GM12878 (cell line): ENCODE results near the gene NR1I2. TPM values are rescaled to one million over a fixed set of nuclear protein-coding genes. Genes with fewer than 3 reads are reported as not detected.

ENCODE experiments used
- ATAC-seq: fragments of 200-7000 bp; cut with Tn5 transposase; 3 replicates; pipeline ENCODE4 v1.9.1; 2020; ENCODE audit warnings: mild to moderate bottlenecking, moderate library complexity
- BruUV-seq: library from RNA; stranded (reverse); fragments of 400-500 nt; replicated peaks from 2 replicates; lab custom pipeline; 2021; lab: Mats Ljungman, UMichigan
- CTCF ChIA-PET: fragments of 300-600 bp; sonication (Branson Sonifier 250); formaldehyde crosslinking; extraction: SDS; loops from one replicate; lab custom pipeline; 2021; ENCODE audit warnings: inconsistent platforms; lab: Yijun Ruan, JAX
- POLR2A ChIA-PET: fragments of 350-600 bp; formaldehyde crosslinking; extraction: SDS; loops from one replicate; lab custom pipeline; 2021; ENCODE audit warnings: inconsistent platforms; lab: Charles Lee
- RAD21 ChIA-PET: fragments of 300-600 bp; sonication (Branson Sonifier 250); formaldehyde crosslinking; loops from one replicate; lab custom pipeline; 2023; ENCODE audit warnings: antibody characterized with exemption; ENCODE audit not compliant: unreplicated experiment; lab: Charles Lee
- SMC1A ChIA-PET: fragments of 300-600 bp; sonication (Branson Sonifier 250); formaldehyde crosslinking; loops from one replicate; lab custom pipeline; 2023; ENCODE audit not compliant: unreplicated experiment, uncharacterized antibody; lab: Charles Lee
- DNase-seq: peaks from one replicate; pipeline ENCODE4 v3.0.0-alpha.2; 2011; ENCODE audit warnings: low read depth, low spot score
- FAIRE-seq: peaks from 3 replicates; lab custom pipeline; 2011; peaks lifted over from hg19 to GRCh38; lab: Jason Lieb, UNC
- H2AFZ ChIP-seq: 2 replicates; pipeline ENCODE4 v1.6.0; 2011; ENCODE audit warnings: low read depth, low read length, control low read depth; ENCODE audit not compliant: control insufficient read depth
- H3K27ac ChIP-seq: 2 replicates; pipeline ENCODE4 v1.5.1; 2011; ENCODE audit warnings: control low read depth; ENCODE audit not compliant: control insufficient read depth, insufficient read depth
- H3K27me3 ChIP-seq, 2 experiments: replicated peaks in 1 of 2; 2 replicates each; pipeline versions ENCODE4 v1.6.0 to v1.6.1; 2011; ENCODE audit warnings: low read length in 1 of 2; ENCODE audit not compliant: control insufficient read depth in 2 of 2, insufficient read depth in 2 of 2
- H3K36me3 ChIP-seq, 2 experiments: 2 replicates each; pipeline ENCODE4 v1.5.1; 2011; ENCODE audit warnings: low read length in 1 of 2; ENCODE audit not compliant: control insufficient read depth in 2 of 2, insufficient read depth in 2 of 2
- H3K4me1 ChIP-seq: 2 replicates; pipeline ENCODE4 v1.6.1; 2011; ENCODE audit warnings: mild to moderate bottlenecking, low read length, moderate library complexity, mixed read lengths; ENCODE audit not compliant: control insufficient read depth, insufficient read depth
- H3K4me2 ChIP-seq: 2 replicates; pipeline ENCODE4 v1.6.0; 2011; ENCODE audit warnings: control low read depth; ENCODE audit not compliant: control insufficient read depth, insufficient read depth
- H3K4me3 ChIP-seq: fragments of 200-600 bp; sonication (generic); 2 replicates; pipeline ENCODE4 v1.5.1; 2016
- H3K79me2 ChIP-seq: 2 replicates; pipeline ENCODE4 v1.6.0; 2011; ENCODE audit warnings: low read length; ENCODE audit not compliant: control insufficient read depth, insufficient read depth
- H3K9ac ChIP-seq: 2 replicates; pipeline ENCODE4 v1.8.0; 2011; ENCODE audit warnings: low read length, control low read depth, mixed read lengths; ENCODE audit not compliant: control insufficient read depth, insufficient read depth
- H3K9me3 ChIP-seq: replicated peaks from 3 replicates; pipeline ENCODE4 v1.5.1; 2011; ENCODE audit warnings: mild to moderate bottlenecking, low read length; ENCODE audit not compliant: control insufficient read depth, insufficient read depth
- H4K20me1 ChIP-seq: 2 replicates; pipeline ENCODE4 v1.6.0; 2011; ENCODE audit not compliant: control insufficient read depth, insufficient read depth
- ATF7 ChIP-seq: fragments of 450-650 bp; IDR thresholded peaks from 2 replicates; pipeline ENCODE4 v1.6.1; 2016; ENCODE audit warnings: low read depth, mild to moderate bottlenecking
- ETV6 ChIP-seq, 2 experiments: fragments of 450-650 bp in 1 of 2; IDR thresholded peaks in 1 of 2; conservative IDR thresholded peaks in 1 of 2; 2 replicates each; pipeline ENCODE4 v1.6.1; 2014; ENCODE audit warnings: antibody characterized with exemption in 1 of 2, borderline replicate concordance in 1 of 2, low read depth in 1 of 2, mild to moderate bottlenecking in 1 of 2, moderate library complexity in 1 of 2
- HSF1 ChIP-seq: fragments of 150-350 bp; IDR thresholded peaks from 2 replicates; pipeline ENCODE4 v1.6.1; 2014; ENCODE audit warnings: mild to moderate bottlenecking, low read depth, low read length
- IKZF1 ChIP-seq: fragments of 450-650 bp; conservative IDR thresholded peaks from 2 replicates; pipeline ENCODE4 v1.6.1; 2017; ENCODE audit warnings: antibody characterized with exemption, mild to moderate bottlenecking
- NFIC ChIP-seq: IDR thresholded peaks from 2 replicates; pipeline ENCODE4 v1.6.1; 2012; ENCODE audit warnings: low read depth, mild to moderate bottlenecking, inconsistent platforms, low read length, moderate library complexity
- NR2C2 ChIP-seq: IDR thresholded peaks from 2 replicates; pipeline ENCODE4 v1.6.1; 2011; ENCODE audit warnings: borderline replicate concordance, low read depth; ENCODE audit not compliant: control insufficient read depth, insufficient read length
- RAD21 ChIP-seq: IDR thresholded peaks from 2 replicates; pipeline ENCODE4 v1.6.1; 2011; ENCODE audit warnings: mild to moderate bottlenecking, low read depth, low read length, moderate library complexity; ENCODE audit not compliant: insufficient read depth
- RUNX3 ChIP-seq: IDR thresholded peaks from 2 replicates; pipeline ENCODE4 v1.6.1; 2012; ENCODE audit warnings: low read length, inconsistent platforms
- SRF ChIP-seq, 2 experiments: IDR thresholded peaks; 2 replicates each; pipeline ENCODE4 v1.6.1; 2011; ENCODE audit warnings: low read depth in 2 of 2, low read length in 2 of 2, mild to moderate bottlenecking in 1 of 2, moderate library complexity in 1 of 2
- ZBTB40 ChIP-seq: fragments of 450-650 bp; IDR thresholded peaks from 2 replicates; pipeline ENCODE4 v1.6.1; 2016; ENCODE audit warnings: mild to moderate bottlenecking, moderate library complexity, borderline replicate concordance
- WGBS: methylation state at CpG from one replicate; pipeline ENCODE4 v1.1.6; 2016; ENCODE audit warnings: low lambda C conversion rate; ENCODE audit not compliant: insufficient replicate concordance, insufficient coverage; ENCODE audit errors: missing lambda C conversion rate; 5-methylcytosine and 5-hydroxymethylcytosine counted together
- in situ Hi-C: fragments of 300-500 bp; cut with MboI; formaldehyde crosslinking; loops from 9 replicates; pipeline ENCODE4 v1.14.3; 2018; ENCODE audit warnings: mixed read lengths
- intact Hi-C: fragments of 100-400 bp; cut with micrococcal nuclease; formaldehyde crosslinking; loops from one replicate; pipeline ENCODE4 v1.14.2; 2022; ENCODE audit not compliant: unreplicated experiment
- polyA plus RNA-seq, 11 experiments: library from polyadenylated mRNA; depleted of rRNA in 4 of 11; unstranded in 6 of 11; stranded (reverse) in 5 of 11; fragments of >200 nt; fragmentation: Nextera tagmentation in 4 of 11; fragmentation: Illumina TruSeq in 1 of 11; extraction: Ambion mirVana in 4 of 11; extraction: Trizol in 1 of 11; gene quantifications; 1 replicate in 1 of 11; 2 replicates in 10 of 11; pipeline versions ENCODE4 v1.2.1 to v1.2.3, GENCODE V29; 2011 to 2016; ENCODE audit warnings: inconsistent platforms in 2 of 11, missing spikeins in 2 of 11, low read depth in 1 of 11
- total RNA-seq, 4 experiments: library from RNA; depleted of rRNA in 3 of 4; stranded (reverse); fragments of >200 nt in 3 of 4; fragmentation: Illumina TruSeq in 1 of 4; extraction: Trizol in 1 of 4; gene quantifications; 2 replicates each; pipeline versions ENCODE4 v1.2.1 to v1.2.3, GENCODE V29; 2013 to 2021
- TF ChIP-seq, protein P1 (sequence below): fragments of 450-650 bp; formaldehyde crosslinking; IDR thresholded peaks from 2 replicates; pipeline ENCODE4 v1.5.0; 2022; ENCODE audit warnings: mild to moderate bottlenecking, missing genetic modification characterization

The NR1I2 gene
- total and polyA plus RNA-seq, 10 of the 15 experiments (the other 5 are each of a cell fraction or from before 2014, with no cell fraction given), result 0.03 to 1.0 (median 0.39) TPM

DNA sequence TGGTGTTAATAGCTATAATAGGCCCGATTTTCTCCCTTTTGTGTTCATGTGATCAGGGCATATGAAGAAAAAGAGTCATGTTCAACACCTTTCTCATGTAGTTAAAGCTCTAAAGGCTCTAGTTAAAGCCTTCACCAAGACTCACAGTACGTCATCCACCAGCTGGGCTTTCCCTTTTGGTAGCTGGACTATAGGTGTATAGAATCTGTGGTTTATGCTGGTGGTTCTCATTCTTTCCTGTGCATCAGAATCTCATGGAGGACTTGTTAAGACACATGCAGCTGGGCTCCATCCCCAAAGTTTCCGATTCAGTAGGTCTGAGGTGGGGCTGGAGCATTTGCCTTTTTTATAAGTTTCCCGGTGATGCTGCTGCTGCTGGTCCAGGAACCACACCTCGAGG lies 48.1 kb upstream of the NR1I2 start:
- intact Hi-C loops, result no loop called here
- no peaks in the 10 kb centered on the region for H3K9me3 ChIP-seq
- no peak overlapping the region for H3K4me3 ChIP-seq
- H2AFZ ChIP-seq, result no peak overlapping the region
- ChIA-PET SMC1A (interaction anchor here (0.6 to 1.6 kb wide), 10 partner anchors 9 to 482 kb away, joined by 3 to 5 read pairs (median 3); no protein-coding TSS in a partner anchor), RAD21 (interaction anchor here (0.6 to 1.3 kb wide), 5 partner anchors 27 to 87 kb away, joined by 3 to 4 read pairs (median 4); no protein-coding TSS in a partner anchor), CTCF (interaction anchor here (1.1 to 1.4 kb wide), 3 partner anchors 8 to 12 kb away, joined by 3 to 6 read pairs (median 3); no protein-coding TSS in a partner anchor), POLR2A (interaction anchor here (0.5 to 1.5 kb wide), 6 partner anchors 8 to 141 kb away, joined by 3 to 5 read pairs (median 3); no protein-coding TSS in a partner anchor)
- WGBS, result 68% methylated on average over 5 of the region's 5 CpGs
- H3K4me2 ChIP-seq, result no peak overlapping the region
- in situ Hi-C loops, result no loop called here
- H4K20me1 ChIP-seq, result no peaks in the 10 kb centered on the region
- H3K27me3 ChIP-seq, result no peaks in the 10 kb centered on the region
- H3K9ac ChIP-seq, result no peak overlapping the region
- FAIRE-seq, result no peak
- H3K27ac ChIP-seq, result no peak overlapping the region
- H3K36me3 ChIP-seq, result no peaks in the 10 kb centered on the region
- no TSS peak for BruUV-seq
- DNase-seq, result no peak
- H3K79me2 ChIP-seq, result no peaks in the 10 kb centered on the region
- ATAC-seq, result peak; percentile 92
- H3K4me1 ChIP-seq, result no peaks in the 10 kb centered on the region
- TF ChIP-seq HSF1 (no peak), ATF7 (peak; percentile 55; the same call in 1 of the 2 replicates), RUNX3 (peak; percentile 88), ZBTB40 (no peak), NR2C2 (no peak), NFIC (peak; percentile 51; the same call in 1 of the 2 replicates), SRF (IDR thresholded peaks at IDR 0.05; ENCODE audit: low read depth in 2 of 2, low read length in 2 of 2) (no peak), RAD21 (no peak), ETV6 (conservative IDR thresholded peaks at IDR 0.05 in 1 of 2, IDR thresholded peaks at IDR 0.05 in 1 of 2; ENCODE audit: borderline replicate concordance in 1 of 2, low read depth in 1 of 2) (no peak; a peak in 1 of 4 replicates), IKZF1 (peak; percentile 25; the same call in 1 of the 2 replicates)
- TF ChIP-seq, protein P1, sequence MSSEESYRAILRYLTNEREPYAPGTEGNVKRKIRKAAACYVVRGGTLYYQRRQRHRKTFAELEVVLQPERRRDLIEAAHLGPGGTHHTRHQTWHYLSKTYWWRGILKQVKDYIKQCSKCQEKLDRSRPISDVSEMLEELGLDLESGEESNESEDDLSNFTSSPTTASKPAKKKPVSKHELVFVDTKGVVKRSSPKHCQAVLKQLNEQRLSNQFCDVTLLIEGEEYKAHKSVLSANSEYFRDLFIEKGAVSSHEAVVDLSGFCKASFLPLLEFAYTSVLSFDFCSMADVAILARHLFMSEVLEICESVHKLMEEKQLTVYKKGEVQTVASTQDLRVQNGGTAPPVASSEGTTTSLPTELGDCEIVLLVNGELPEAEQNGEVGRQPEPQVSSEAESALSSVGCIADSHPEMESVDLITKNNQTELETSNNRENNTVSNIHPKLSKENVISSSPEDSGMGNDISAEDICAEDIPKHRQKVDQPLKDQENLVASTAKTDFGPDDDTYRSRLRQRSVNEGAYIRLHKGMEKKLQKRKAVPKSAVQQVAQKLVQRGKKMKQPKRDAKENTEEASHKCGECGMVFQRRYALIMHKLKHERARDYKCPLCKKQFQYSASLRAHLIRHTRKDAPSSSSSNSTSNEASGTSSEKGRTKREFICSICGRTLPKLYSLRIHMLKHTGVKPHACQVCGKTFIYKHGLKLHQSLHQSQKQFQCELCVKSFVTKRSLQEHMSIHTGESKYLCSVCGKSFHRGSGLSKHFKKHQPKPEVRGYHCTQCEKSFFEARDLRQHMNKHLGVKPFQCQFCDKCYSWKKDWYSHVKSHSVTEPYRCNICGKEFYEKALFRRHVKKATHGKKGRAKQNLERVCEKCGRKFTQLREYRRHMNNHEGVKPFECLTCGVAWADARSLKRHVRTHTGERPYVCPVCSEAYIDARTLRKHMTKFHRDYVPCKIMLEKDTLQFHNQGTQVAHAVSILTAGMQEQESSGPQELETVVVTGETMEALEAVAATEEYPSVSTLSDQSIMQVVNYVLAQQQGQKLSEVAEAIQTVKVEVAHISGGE (CRISPR knock-in tag), result no peak
